VCaP (cell line): Measurements from ENCODE around the gene ADCY4.
"Not testable (repeated sequence)": the region's sequence is repeated elsewhere in the genome, so short reads cannot be mapped to it uniquely, and the experiment has no call there.

Source experiments
- H3K27ac ChIP-seq: fragments of 450-650 bp; 2 replicates; pipeline ENCODE4 v1.5.1; 2017
- TF ChIP-seq, protein P1 (sequence below): fragments of 450-650 bp; conservative IDR thresholded peaks from 2 replicates; pipeline ENCODE4 v1.5.1; 2017; ENCODE audit warnings: mild to moderate bottlenecking, moderate library complexity

The ADCY4 gene

DNA sequence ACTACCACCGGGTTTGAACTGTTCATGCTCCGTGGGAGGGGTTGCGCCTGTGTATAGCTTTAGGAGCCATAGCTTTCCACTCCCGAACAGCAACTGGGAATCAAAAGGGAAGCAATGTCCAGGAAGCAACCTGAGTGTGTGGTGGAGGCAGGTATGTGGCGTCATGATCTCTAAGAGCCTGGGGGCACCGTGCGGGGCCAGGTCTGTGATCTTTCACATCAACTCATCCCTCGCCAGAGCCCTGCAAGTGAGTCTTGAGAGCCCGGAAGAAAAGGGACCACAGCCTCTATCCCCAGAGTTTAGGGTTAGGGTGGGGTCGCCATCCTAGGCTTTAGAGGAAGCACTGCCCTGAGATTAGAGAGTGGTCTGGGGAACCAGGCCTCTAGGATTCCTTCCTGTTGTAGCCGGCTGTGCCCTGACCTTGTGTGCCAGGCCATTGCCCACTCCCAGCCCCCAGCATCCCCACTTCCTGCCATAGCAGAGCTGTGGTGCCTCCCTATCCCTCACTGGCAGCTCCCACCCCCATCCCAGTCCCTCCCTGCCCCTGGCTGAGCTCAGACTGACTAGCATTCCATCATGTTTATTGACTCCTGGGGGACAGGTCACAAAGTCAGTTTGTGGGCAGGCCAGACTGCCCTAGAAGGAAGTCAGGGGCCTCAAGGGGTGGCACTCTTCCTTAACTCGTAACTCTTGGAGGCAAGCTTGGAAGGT is 745 bp upstream of the ADCY4 start:
- H3K27ac ChIP-seq = no peak overlapping the region
- TF ChIP-seq, protein P1, sequence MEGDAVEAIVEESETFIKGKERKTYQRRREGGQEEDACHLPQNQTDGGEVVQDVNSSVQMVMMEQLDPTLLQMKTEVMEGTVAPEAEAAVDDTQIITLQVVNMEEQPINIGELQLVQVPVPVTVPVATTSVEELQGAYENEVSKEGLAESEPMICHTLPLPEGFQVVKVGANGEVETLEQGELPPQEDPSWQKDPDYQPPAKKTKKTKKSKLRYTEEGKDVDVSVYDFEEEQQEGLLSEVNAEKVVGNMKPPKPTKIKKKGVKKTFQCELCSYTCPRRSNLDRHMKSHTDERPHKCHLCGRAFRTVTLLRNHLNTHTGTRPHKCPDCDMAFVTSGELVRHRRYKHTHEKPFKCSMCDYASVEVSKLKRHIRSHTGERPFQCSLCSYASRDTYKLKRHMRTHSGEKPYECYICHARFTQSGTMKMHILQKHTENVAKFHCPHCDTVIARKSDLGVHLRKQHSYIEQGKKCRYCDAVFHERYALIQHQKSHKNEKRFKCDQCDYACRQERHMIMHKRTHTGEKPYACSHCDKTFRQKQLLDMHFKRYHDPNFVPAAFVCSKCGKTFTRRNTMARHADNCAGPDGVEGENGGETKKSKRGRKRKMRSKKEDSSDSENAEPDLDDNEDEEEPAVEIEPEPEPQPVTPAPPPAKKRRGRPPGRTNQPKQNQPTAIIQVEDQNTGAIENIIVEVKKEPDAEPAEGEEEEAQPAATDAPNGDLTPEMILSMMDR = no peak

DNA sequence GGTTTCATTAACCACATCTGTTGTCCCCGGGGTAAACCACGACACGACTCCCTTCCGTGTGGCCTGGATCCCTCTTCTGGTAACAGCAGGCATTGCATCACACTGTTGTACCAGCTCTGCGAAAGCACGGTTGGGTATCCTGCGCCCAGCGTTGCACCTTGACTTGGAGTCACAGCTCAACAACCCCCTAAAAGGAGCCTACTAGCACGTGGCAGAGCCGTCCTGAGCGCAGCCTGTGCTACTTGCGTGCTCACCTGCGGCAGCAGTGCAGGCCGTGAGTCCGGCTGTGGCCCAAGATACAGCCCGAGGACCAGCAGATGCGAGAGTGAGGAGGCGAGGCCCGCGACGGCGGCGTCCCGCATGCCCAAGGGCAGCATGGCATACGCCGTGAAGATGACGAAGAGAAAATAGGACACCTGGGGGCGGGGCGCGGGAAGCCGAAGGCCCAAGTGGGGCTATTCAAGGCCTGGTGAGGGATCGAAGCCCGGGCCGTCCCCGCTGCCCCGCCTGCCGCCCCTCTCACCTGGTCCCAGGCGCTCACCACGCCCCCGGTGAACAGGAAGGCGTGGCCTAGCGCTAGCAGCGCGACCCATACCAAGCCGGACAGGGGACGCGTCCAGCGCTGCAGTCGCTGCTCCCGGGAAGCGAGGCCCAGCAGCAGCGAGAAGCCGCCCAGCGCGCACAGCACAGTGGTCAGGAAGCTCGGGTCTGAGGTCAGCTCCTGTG is 2.4 kb downstream of the ADCY4 start:
- H3K27ac ChIP-seq = no peak overlapping the region

DNA sequence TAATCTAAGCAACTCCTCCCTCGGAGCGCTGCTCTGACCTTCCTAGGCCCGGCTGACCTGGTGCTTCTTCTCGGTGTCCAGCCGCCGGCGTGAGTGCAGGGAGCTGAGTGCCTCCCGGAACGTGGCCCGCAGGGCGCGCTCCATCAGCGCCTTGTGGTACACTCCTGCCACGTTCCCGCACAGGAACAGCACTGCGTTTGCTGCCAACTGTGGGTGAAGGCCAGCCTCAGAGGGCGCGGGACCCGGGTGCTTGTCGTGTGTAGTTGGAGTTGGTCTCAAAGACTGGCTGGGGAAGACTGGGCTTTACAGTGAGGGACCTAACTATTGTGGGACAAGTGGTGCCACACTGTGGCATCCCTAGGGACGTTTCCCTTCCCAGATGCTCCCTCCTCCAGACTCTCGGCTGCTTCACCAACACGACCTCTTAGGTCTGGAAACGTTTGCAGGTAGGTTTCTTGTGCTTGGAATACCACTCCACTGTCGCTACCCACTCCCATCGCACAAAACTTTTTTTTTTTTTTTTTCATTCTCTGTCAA is 3.1 kb downstream of the ADCY4 start:
- TF ChIP-seq, protein P1 = no peak
- no peak overlapping the region for H3K27ac ChIP-seq

More for the DNA sequence above, 2.4 kb downstream of the ADCY4 start:
- TF ChIP-seq, protein P1 = peak; percentile 67

DNA sequence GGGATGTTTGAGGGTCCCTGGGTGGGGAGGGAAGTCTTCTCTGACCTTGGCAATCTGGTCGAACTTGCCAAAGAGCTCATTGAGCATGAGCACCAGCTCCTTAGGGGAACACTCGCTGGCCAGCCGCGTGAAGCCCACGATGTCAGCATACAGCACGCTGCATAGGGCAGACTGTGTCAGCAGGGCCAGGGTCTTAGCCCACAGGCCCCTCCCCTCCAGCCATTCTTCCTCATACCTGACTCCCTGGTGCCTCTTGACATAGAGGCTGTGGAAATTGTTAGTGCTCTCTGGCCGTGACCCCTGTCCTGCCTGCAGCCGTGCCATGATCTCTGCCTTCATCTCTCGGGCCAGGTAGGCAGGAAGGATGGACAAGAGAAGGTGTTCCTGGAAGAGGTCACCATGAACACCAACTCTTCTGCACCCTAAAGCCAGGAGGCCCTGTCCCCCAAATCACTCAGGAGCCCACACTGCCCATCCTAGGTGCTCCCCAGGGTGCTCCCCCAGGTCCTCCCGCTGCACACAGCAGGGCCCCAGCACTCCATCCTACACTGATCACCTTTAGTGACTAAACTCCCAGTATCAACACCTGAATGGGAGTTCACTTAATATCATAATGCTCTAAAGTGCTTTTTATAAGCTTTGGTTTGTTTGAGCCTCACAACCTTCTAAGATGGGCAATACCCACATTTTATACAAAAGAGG is 3.7 kb downstream of the ADCY4 start:
- TF ChIP-seq, protein P1 = no peak
- no peak overlapping the region for H3K27ac ChIP-seq

DNA sequence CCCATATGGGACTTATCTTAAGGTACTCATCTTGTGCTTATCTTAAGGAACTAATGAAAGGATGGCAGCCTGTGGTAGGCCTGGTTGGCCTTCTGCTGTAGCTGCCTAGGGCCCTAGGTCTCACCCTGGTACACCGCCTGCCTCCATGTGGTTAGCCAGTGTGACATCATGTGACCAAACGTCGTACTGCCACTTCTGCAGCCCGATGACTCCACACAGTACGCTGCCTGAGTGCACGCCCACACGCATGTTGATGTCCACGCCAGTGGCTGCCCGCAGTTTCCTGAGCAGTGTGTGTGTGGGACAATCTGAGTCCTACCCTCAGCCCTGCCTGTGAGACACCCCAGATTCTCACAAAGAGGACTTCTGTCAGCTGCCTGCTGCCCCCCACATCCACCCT is 5.1 kb downstream of the ADCY4 start:
- no peak overlapping the region for H3K27ac ChIP-seq
- TF ChIP-seq, protein P1 = no peak

DNA sequence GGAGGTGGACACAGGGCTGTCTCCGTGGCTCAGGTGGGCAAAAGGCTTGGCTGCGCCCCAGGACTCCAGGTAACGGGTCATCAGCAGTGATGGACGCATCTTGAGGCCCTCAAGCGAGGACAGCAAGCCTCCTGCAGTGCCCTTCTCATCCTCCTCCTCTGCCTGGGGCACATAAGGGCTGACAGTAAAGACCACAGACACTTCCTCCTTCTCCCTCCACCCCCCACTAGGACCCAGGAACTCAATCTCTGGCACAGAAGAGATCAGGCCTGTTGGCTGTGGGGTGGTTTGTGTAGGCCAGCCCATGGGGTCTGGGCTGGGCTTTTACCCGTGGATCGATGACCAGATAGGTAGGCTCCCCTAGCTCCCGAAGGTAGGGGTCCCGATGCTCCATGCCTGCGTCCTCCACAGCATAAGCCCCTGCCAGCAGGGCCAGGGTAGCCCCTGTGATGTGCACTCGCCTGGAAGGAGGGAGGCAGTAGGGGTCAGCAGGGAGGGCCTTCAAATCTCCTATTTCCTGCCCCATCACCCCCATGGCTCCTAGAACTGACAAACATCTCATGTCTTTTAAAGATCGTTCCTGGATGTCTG is 5.7 kb downstream of the ADCY4 start:
- H3K27ac ChIP-seq = no peak overlapping the region
- TF ChIP-seq, protein P1 = no peak

DNA sequence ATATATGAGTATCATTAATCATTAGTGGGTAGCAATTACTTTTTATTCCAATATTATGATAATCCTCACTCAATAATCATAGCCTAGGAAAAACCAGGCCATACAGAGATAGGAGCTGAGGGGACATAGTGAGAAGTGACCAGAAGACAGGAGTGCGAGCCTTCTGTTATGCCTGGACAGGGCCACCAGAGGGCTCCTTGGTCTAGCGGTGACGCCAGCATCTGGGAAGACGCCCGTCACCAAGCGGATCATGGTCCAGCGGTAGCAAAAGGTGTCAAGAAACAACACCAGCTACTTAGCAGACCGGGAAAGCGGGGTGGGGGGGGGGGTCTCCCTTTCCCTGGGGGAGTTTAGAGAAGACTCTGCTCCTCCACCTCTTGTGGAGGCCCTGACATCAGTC is 7.0 kb downstream of the ADCY4 start:
- not testable (repeated sequence) for H3K27ac ChIP-seq
- TF ChIP-seq, protein P1 = peak; percentile 76
